Measurements from ENCODE around the gene PTPN1.

GRCh38 chr20:50535162-50535561 lies 25.0 kb downstream of the PTPN1 start:
- no peak for TF ChIP-seq CTCF (IDR thresholded peaks at IDR 0.05)
- no peak for TF ChIP-seq POLR2A (IDR thresholded peaks at IDR 0.05)
